Ammon's horn (tissue), 1 donor: Measurements from ENCODE around the gene PTGFRN.

Experiments used
- DNase-seq: peaks from one replicate; pipeline ENCODE4 v3.0.0-alpha.2; 2016; ENCODE audit warnings: low spot score

PTGFRN gene

GRCh38 chr1:117034791-117035290 is 125.1 kb downstream of the PTGFRN start:
- DNase-seq = no peak

- no peak for DNase-seq
These were observed 126.3 kb downstream of the PTGFRN start for GRCh38 chr1:117036018-117036461.

- DNase-seq = no peak
These were observed 128.1 kb downstream of the PTGFRN start for GRCh38 chr1:117037802-117038201.

- no peak for DNase-seq
These were observed 128.5 kb downstream of the PTGFRN start for GRCh38 chr1:117038236-117038635.
